Activated naive CD4-positive, alpha-beta T cell treated with anti-CD3 and anti-CD28 coated beads, Interleukin-2, amount 50 U/mL, for 24 hours (primary cell): ENCODE results near the gene SLC22A3.
"Not testable (repeated sequence)": the region's sequence is repeated elsewhere in the genome, so short reads cannot be mapped to it uniquely, and the experiment has no call there.

ENCODE experiments used
- H3K27ac Mint-ChIP-seq: one replicate; pipeline ENCODE4 v1.8.0; 2021; ENCODE audit warnings: mild to moderate bottlenecking, mixed read lengths
- H3K27me3 Mint-ChIP-seq: one replicate; pipeline ENCODE4 v1.8.0; 2021; ENCODE audit warnings: mixed read lengths
- H3K36me3 Mint-ChIP-seq: one replicate; pipeline ENCODE4 v1.8.0; 2021; ENCODE audit warnings: mixed read lengths
- H3K4me1 Mint-ChIP-seq: one replicate; pipeline ENCODE4 v1.8.0; 2021; ENCODE audit warnings: mixed read lengths
- H3K4me3 Mint-ChIP-seq: one replicate; pipeline ENCODE4 v1.8.0; 2021; ENCODE audit warnings: mild to moderate bottlenecking, mixed read lengths
- H3K9me3 Mint-ChIP-seq: one replicate; pipeline ENCODE4 v1.8.0; 2021; ENCODE audit warnings: mixed read lengths

Gene SLC22A3

GRCh38 chr6:160431226-160431625 is 83.0 kb downstream of the SLC22A3 start:
- Mint-ChIP-seq H3K4me1 (peaks cover 15% of the 10 kb centered on the region), H3K27ac (no peak overlapping the region), H3K9me3 (no peaks in the 10 kb centered on the region), H3K27me3 (peaks cover 15% of the 10 kb centered on the region), H3K4me3 (no peak overlapping the region), H3K36me3 (no peaks in the 10 kb centered on the region)

GRCh38 chr6:160431791-160432404 is 83.7 kb downstream of the SLC22A3 start:
- no peaks in the 10 kb centered on the region for H3K36me3 Mint-ChIP-seq
- peaks cover 14% of the 10 kb centered on the region for H3K4me1 Mint-ChIP-seq
- H3K9me3 Mint-ChIP-seq, result no peaks in the 10 kb centered on the region
- peaks cover 15% of the 10 kb centered on the region for H3K27me3 Mint-ChIP-seq
- no peak overlapping the region for H3K4me3 Mint-ChIP-seq
- H3K27ac Mint-ChIP-seq, result no peak overlapping the region

- Mint-ChIP-seq H3K9me3 (no peaks in the 10 kb centered on the region), H3K27me3 (peaks cover 5% of the 10 kb centered on the region), H3K4me1 (peaks cover 14% of the 10 kb centered on the region), H3K36me3 (no peaks in the 10 kb centered on the region), H3K4me3 (no peak overlapping the region), H3K27ac (no peak overlapping the region)
Observed at GRCh38 chr6:160435935-160436334, 87.8 kb downstream of the SLC22A3 start.

GRCh38 chr6:160437154-160437553 is 89.0 kb downstream of the SLC22A3 start:
- Mint-ChIP-seq H3K4me1 (peaks cover 14% of the 10 kb centered on the region), H3K36me3 (no peaks in the 10 kb centered on the region), H3K27me3 (peaks cover 3% of the 10 kb centered on the region), H3K9me3 (no peaks in the 10 kb centered on the region), H3K4me3 (no peak overlapping the region), H3K27ac (no peak overlapping the region)

- H3K27ac Mint-ChIP-seq, result no peak overlapping the region
- peaks cover 3% of the 10 kb centered on the region for H3K27me3 Mint-ChIP-seq
- peaks cover 14% of the 10 kb centered on the region for H3K4me1 Mint-ChIP-seq
- no peaks in the 10 kb centered on the region for H3K9me3 Mint-ChIP-seq
- H3K36me3 Mint-ChIP-seq, result no peaks in the 10 kb centered on the region
- no peak overlapping the region for H3K4me3 Mint-ChIP-seq
Observed at GRCh38 chr6:160437775-160438174, 89.6 kb downstream of the SLC22A3 start.

- no peak overlapping the region for H3K4me3 Mint-ChIP-seq
- peaks cover 3% of the 10 kb centered on the region for H3K27me3 Mint-ChIP-seq
- H3K27ac Mint-ChIP-seq, result no peak overlapping the region
- H3K36me3 Mint-ChIP-seq, result no peaks in the 10 kb centered on the region
- no peaks in the 10 kb centered on the region for H3K9me3 Mint-ChIP-seq
- H3K4me1 Mint-ChIP-seq, result peaks cover 14% of the 10 kb centered on the region
Observed at GRCh38 chr6:160438481-160438880, 90.3 kb downstream of the SLC22A3 start.

- H3K36me3 Mint-ChIP-seq, result no peaks in the 10 kb centered on the region
Observed at GRCh38 chr6:160439751-160440150, 91.6 kb downstream of the SLC22A3 start.

GRCh38 chr6:160442151-160442550 is 94.0 kb downstream of the SLC22A3 start:
- no peaks in the 10 kb centered on the region for H3K36me3 Mint-ChIP-seq
- H3K4me1 Mint-ChIP-seq, result peaks cover 5% of the 10 kb centered on the region
- H3K27me3 Mint-ChIP-seq, result no peaks in the 10 kb centered on the region
- no peak overlapping the region for H3K27ac Mint-ChIP-seq
- H3K9me3 Mint-ChIP-seq, result no peaks in the 10 kb centered on the region
- H3K4me3 Mint-ChIP-seq, result no peak overlapping the region

More at GRCh38 chr6:160439751-160440150, 91.6 kb downstream of the SLC22A3 start:
- Mint-ChIP-seq H3K4me3 (no peak overlapping the region), H3K4me1 (peaks cover 14% of the 10 kb centered on the region), H3K27me3 (peaks cover 3% of the 10 kb centered on the region), H3K9me3 (no peaks in the 10 kb centered on the region), H3K27ac (no peak overlapping the region)

GRCh38 chr6:160445130-160445529 is 97.0 kb downstream of the SLC22A3 start:
- Mint-ChIP-seq H3K9me3 (no peaks in the 10 kb centered on the region), H3K27me3 (no peaks in the 10 kb centered on the region), H3K36me3 (peaks cover 3% of the 10 kb centered on the region), H3K4me1 (peaks cover 12% of the 10 kb centered on the region), H3K4me3 (no peak overlapping the region), H3K27ac (no peak overlapping the region)

GRCh38 chr6:160447350-160447749 is 99.2 kb downstream of the SLC22A3 start:
- Mint-ChIP-seq H3K9me3 (no peaks in the 10 kb centered on the region), H3K36me3 (peaks cover 3% of the 10 kb centered on the region), H3K4me3 (no peak overlapping the region), H3K27ac (no peak overlapping the region), H3K27me3 (no peaks in the 10 kb centered on the region), H3K4me1 (peaks cover 12% of the 10 kb centered on the region)

GRCh38 chr6:160449787-160450186 is 101.6 kb downstream of the SLC22A3 start:
- H3K27ac Mint-ChIP-seq, H3K36me3 Mint-ChIP-seq, H3K9me3 Mint-ChIP-seq, H3K27me3 Mint-ChIP-seq, H3K4me3 Mint-ChIP-seq: not testable (repeated sequence)
- H3K4me1 Mint-ChIP-seq, result peaks cover 12% of the 10 kb centered on the region

GRCh38 chr6:160450849-160451248 is 102.7 kb downstream of the SLC22A3 start:
- no peaks in the 10 kb centered on the region for H3K9me3 Mint-ChIP-seq
- H3K27ac Mint-ChIP-seq, result no peak overlapping the region
- no peaks in the 10 kb centered on the region for H3K27me3 Mint-ChIP-seq
- no peak overlapping the region for H3K4me3 Mint-ChIP-seq
- peaks cover 12% of the 10 kb centered on the region for H3K4me1 Mint-ChIP-seq
- peaks cover 3% of the 10 kb centered on the region for H3K36me3 Mint-ChIP-seq

GRCh38 chr6:160454303-160454702 is 106.1 kb downstream of the SLC22A3 start:
- Mint-ChIP-seq H3K27me3 (no peaks in the 10 kb centered on the region), H3K4me1 (peaks cover 21% of the 10 kb centered on the region), H3K36me3 (peaks cover 3% of the 10 kb centered on the region), H3K4me3 (no peak overlapping the region), H3K9me3 (no peaks in the 10 kb centered on the region), H3K27ac (no peak overlapping the region)

GRCh38 chr6:160455081-160455480 is 106.9 kb downstream of the SLC22A3 start:
- H3K27ac Mint-ChIP-seq, result no peak overlapping the region
- no peaks in the 10 kb centered on the region for H3K36me3 Mint-ChIP-seq
- peaks cover 28% of the 10 kb centered on the region for H3K4me1 Mint-ChIP-seq
- H3K4me3 Mint-ChIP-seq, result no peak overlapping the region
- no peaks in the 10 kb centered on the region for H3K9me3 Mint-ChIP-seq
- no peaks in the 10 kb centered on the region for H3K27me3 Mint-ChIP-seq

GRCh38 chr6:160455541-160456213 is 107.5 kb downstream of the SLC22A3 start:
- Mint-ChIP-seq H3K4me3 (no peak overlapping the region), H3K4me1 (peaks cover 34% of the 10 kb centered on the region), H3K9me3 (no peaks in the 10 kb centered on the region), H3K27ac (no peak overlapping the region), H3K36me3 (no peaks in the 10 kb centered on the region), H3K27me3 (no peaks in the 10 kb centered on the region)

- H3K27me3 Mint-ChIP-seq, result no peaks in the 10 kb centered on the region
Observed at GRCh38 chr6:160456214-160456546, 108.0 kb downstream of the SLC22A3 start.

GRCh38 chr6:160457823-160458222 is 109.6 kb downstream of the SLC22A3 start:
- peaks cover 55% of the 10 kb centered on the region for H3K4me1 Mint-ChIP-seq
- no peaks in the 10 kb centered on the region for H3K36me3 Mint-ChIP-seq
- no peaks in the 10 kb centered on the region for H3K9me3 Mint-ChIP-seq
- no peaks in the 10 kb centered on the region for H3K27me3 Mint-ChIP-seq
- no peak overlapping the region for H3K27ac Mint-ChIP-seq
- no peak overlapping the region for H3K4me3 Mint-ChIP-seq

More at GRCh38 chr6:160456214-160456546, 108.0 kb downstream of the SLC22A3 start:
- Mint-ChIP-seq H3K4me1 (peaks cover 39% of the 10 kb centered on the region), H3K36me3 (no peaks in the 10 kb centered on the region), H3K4me3 (no peak overlapping the region), H3K9me3 (no peaks in the 10 kb centered on the region), H3K27ac (no peak overlapping the region)
